T-helper 2 cell treated with Interferon-gamma antibody and Interleukin-4, amounts not matched to agents 100 ng/mL and 5 ng/mL, for 36 hours (primary cell): Measurements from ENCODE around the gene HNRNPLL. TPM values are rescaled to one million over a fixed set of nuclear protein-coding genes. Genes with fewer than 3 reads are reported as not detected.
"Not testable (repeated sequence)": the region's sequence is repeated elsewhere in the genome, so short reads cannot be mapped to it uniquely, and the experiment has no call there.

Source experiments
- intact Hi-C: fragments of 100-400 bp; cut with micrococcal nuclease; formaldehyde crosslinking; loops from one replicate; pipeline ENCODE4 v1.15.1; 2023
- total RNA-seq: library from RNA; stranded (reverse); gene quantifications from 2 replicates; pipeline ENCODE4 v1.2.3, GENCODE V29; 2022

Gene HNRNPLL
- total RNA-seq, 1 donor from 2014 or later: 80.6 TPM

DNA sequence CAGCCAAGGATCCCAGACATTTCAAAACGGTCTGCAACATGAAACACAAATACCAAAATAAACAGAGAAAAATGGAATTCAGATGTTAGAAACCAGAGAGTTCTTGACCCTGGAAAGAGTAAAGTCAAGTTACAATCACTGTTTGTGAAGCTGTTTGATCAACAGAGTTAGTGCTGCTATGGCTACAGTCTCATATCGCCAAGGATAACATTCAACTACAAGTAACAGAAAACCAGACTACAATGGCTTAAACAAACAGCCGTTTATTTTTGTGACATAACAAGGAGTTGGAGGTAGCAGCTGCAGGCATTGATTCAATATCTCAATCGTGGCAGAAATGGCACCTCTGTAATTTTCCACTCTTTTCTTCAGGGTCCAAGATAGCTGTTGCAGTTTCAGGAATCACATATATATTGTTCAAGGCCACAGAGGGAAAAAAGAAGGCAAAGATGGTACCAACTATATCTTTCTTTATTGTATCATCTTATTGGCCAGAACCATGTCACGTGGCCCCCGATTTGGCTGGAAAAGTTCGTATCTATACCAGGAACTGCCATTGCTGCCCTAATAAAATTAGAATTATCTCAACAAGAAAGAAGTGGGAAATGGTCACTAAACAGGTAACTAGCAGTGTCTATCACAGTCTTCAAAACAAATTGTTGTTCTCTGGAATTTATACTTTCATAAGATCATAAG is 17.7 kb upstream of the HNRNPLL start:
- intact Hi-C loops: no loop called here

DNA sequence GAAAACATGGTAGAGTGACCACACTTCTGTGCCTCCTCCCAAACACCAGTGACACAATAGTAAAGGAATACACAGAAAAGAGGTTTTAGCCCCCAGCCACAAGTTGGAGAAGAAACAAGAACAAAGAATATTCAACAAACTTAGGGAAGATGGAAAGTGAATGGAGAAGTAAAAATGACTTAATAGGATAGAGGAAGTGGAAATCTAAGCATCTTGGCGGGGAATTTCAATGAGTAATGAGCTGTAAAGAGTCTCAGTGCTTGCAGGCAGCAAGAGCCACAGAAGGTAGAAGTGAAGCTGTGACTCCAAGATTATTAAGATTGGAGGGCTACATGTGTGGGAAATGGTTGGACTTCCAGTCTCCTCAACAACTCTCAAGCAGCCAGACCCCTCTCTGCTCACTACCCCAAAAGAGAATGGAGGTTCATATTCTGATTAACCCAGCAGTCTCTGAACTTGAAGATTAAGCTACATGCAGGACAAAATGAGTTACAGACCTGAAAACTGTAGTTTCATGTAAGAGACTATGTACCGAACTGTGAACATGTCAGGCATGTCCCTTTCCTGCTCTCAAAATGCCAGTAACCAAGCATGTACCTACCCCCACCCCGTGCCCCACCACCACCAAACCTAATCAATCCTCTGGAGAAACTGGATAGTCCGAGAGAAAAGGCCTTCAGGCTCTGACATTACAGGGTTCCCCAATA is 16.9 kb upstream of the HNRNPLL start:
- intact Hi-C loops: no loop called here

DNA sequence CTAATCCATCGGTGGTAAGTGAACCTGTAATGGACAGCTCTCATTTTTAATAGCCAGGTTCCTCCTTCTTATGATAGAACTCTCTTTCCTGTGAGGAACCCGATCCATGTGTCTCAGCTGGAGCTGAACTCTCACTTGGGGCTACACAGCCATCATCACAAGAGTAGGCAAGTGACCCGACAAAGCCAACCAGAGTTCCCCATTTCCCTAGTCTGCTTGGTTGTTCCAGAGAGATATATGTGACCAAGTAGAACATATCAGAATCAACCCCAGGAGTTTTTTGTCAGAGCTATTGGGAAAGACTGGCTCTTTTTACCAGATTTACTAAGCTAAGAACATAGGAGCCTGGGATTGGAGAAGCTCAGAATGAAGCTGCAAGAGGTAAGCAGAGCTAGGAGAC is 14.6 kb upstream of the HNRNPLL start:
- intact Hi-C loops: no loop called here

DNA sequence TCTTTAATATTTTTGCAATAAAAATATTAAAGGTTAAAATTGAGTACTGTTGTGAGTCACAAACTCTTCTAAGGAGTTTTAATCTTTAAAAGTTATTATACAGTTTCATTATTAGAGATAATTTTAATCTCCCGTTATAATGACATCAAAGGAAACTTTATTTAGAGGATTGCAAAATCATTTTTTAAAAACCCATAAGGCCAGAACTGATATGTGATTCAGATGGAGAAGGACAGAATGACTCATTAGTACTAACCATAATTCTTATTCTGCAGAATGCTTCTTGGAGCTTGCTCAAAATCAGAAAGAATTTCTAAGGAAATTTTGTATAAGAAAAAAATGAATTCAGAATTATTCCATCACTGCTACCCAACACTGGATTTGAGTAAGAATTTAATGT is 12.5 kb upstream of the HNRNPLL start:
- intact Hi-C loops: no loop called here

DNA sequence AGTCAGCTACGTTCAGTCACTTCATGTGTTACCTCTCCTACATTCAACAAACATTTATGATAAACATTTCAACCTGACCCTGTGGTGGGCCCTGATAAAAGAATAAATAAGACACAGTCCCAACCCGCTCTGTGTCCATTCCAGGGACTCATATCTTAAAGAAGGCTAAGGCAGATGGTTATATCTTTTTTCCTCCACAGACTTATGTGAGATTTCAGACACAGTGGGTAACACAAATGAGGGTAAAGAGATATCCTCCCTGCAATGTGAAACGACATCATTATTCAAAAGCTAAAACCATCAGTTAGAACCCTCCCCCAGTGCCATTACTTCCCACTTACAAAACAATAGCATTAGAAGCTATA is 11.1 kb upstream of the HNRNPLL start:
- intact Hi-C loops: no loop called here

DNA sequence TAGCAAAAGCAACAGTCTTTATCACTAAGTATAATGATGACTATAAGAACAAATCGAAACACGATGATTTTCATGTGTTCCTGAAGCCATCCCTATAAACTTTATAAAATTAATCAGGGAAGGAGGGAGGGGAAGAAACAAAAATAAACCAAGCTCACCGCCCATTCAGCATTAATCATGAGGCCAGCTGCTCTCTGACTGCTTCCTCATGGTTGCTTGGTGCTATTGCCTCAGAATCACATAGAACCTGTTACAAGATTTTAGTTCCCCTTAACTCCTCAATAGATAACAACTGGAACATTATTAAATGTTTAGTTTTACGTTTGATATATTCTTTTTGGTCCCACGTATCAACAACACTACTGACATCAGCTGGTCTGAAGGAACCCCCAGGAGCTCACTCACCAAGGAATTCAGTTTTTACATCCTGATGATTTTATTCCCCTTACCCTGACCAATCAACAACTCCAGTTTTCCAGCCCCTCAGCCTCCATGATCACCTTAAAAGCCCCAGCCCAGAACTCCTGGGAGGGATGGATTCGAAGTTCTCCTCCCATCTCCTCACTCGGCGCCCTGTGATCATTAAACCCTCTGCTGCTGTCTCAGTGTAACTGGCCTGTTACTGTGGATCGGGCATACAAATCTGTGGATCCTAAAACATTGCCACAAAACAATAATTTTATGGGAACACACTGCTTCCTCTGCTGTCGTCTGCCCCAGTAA is 10.6 kb upstream of the HNRNPLL start:
- intact Hi-C loops: no loop called here

DNA sequence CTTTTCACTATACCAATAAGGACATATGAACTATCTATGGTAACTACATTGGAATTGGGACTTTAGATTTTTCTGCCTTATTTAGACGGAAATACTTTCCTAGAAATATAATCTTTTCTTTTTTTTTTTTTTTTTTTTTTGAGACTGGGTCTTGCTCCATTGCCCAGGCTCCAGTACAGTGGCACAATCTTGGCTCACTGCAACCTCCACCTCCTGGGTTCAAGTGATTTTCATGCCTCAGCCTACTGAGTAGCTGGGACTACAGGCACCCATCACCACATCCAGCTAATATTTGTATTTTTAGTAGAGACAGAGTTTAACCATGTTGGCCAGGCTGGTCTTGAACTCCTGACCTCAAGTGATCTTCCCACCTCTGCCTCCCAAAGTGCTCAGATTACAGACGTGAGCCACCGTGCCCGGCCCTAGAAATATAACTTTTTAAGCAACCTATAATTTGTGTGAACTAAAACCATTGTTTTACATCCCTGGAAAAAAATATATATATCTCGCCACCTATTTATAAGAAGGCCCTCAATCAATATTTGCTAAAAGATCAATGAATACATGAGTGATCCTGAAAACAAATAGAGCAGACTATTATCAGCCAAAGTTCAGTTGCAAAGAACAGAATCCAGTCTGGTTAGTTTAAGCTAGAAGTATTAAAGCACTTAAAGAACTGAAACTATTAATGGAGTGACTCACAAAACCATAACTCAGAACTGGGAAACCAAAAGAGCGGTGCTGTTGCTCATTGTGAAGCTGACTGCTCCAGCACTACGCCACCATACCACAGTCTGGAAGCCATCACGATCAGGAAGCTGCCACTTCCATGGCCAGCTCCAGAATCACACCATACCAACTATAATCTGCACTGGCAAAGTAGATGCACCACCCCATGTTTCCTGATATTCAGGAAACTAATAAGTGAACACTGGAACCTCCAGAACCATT is 8.4 kb upstream of the HNRNPLL start:
- intact Hi-C loops: no loop called here

DNA sequence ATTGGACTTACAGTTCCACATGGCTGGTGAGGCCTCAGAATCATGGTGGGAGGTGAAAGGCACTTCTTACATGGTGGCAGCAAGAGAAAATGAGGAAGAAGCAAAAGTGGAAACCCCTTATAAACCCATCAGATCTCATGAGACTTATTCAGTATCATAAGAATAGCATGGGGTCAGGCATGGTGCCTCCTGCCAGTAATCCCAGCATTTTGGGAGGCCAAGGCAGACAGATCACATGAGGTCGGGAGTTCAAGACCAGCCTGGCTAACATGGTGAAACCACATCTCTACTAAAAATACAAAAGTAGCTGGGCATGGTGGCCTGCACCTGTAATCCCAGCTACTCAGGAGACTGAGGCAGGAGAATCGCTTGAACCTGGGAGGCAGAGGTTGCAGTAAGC is 6.5 kb upstream of the HNRNPLL start:
- intact Hi-C loops: not testable (repeated sequence)

DNA sequence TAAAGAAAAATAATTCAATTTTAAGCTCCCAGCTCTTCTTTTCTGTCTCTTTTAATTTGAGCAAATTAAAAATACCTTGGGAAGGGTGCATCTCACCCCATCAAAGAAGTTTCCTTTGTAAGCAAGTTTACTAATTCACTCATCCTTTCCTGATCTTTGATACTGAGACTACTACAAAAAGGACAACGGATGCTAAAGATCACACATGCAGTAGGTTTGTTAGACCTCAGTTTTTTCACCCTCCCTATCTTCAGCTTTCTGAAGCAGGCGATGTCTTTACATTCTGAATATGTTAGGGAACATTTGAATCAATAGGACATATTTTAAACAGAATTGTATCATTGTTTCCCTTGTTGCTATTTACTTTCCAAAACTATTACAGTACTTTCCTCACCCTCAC is 6.0 kb upstream of the HNRNPLL start:
- intact Hi-C loops: no loop called here

DNA sequence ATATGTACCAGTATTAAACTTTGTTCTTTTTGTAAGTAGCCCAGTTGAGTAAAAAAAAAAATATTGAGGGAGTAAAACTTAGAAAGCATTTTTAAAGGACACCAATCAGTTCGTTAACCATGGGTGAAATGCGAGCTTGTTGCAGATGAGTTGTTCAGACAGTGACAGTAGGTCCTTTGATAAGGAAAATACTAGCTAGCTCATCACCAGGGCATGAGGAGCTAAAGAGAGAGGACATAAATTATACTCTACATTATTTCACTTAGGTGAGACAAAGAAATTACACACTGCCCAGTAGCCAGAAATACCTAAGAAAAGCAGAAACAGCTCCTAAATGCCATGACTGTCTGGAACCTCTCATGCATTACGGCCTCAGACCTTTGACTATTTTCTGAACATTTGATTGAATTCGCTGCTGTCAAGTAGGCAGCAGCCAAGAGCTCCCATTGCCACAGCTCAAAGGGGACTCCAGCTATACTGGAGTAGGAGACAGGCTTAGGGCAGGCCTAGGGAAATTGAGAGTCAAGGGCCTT is 2.6 kb upstream of the HNRNPLL start:
- intact Hi-C loops: no loop called here

DNA sequence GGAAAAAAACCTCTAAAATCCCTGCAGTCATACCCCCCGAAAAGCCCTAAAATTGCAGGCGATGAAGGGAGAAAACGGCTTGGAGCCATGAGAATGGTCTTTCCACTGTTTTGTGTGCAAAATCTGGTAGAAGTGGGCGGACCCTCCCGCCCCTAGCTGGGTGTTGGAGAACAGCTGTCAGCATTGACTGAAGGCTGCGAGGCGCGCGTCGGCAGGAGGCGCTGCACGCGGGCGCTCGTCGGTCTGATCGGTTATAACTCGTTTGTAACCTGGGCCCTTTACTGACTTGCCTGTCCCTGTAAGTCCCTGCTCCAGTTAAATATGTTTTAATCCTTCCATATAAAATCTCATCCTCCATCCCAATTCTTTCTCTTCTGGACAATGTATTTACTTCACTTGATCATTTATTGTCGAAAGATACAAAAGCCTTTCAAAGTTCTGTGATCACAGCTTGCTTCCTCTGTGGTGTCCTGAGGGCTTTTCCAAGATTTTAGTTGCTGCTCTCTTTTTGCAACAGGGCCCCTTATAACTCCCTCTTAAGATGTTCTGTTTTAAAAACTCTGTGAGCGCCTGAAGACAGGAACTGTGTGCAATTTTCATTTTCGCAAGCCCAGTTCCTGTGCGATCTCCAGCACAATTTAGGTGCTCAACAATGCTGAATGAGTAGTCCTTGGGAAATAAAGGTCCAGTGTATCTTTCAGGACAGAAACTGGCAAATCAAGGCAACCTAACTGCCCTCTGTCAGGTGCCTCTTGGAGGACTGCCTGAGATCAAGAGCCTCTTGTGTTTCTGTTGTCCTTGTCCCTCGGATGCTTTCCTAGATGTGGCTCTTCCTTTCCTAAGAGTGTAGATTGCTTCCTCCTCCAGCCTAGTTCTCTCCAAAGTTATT is 918 bp upstream of the HNRNPLL start:
- intact Hi-C loops: loop anchor here (1.0 to 5.0 kb wide), 8 partner anchors 22 to 526 kb away; partner anchors contain the start of genes CYP1B1 and SRSF7

DNA sequence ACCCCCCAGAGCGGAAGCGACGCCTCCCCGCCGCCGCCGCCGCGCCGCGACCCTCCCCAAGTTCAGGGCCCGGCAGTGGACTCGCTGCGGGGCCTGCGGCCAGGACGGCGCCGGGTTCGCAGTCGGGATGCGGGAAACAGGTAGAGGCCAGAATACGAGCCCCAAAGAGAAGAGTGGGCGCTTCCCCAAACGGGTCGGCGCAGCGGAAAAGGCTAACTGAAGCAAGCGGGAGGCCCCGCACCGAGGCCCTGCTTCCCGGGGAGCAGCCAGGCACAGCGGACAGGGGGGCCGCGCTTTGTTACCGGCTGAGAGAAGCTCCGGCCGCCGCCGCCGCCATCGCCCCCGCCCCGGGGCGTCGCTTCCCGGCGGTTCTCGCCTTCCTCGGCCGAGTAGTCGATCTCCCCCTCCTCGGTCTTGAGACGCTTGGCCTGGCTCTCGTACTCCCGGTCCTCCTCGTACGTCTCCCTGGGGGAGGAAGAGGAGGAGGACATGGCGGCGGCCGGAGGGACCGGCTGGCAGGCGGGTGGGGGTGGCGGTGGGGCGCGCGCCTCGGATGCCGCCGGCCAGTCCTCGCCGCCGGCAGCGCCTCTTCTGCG is 494 bp downstream of the HNRNPLL start:
- intact Hi-C loops: loop anchor here (2.0 to 5.0 kb wide), 2 partner anchors 33 to 525 kb away; partner anchors contain the start of gene CYP1B1

DNA sequence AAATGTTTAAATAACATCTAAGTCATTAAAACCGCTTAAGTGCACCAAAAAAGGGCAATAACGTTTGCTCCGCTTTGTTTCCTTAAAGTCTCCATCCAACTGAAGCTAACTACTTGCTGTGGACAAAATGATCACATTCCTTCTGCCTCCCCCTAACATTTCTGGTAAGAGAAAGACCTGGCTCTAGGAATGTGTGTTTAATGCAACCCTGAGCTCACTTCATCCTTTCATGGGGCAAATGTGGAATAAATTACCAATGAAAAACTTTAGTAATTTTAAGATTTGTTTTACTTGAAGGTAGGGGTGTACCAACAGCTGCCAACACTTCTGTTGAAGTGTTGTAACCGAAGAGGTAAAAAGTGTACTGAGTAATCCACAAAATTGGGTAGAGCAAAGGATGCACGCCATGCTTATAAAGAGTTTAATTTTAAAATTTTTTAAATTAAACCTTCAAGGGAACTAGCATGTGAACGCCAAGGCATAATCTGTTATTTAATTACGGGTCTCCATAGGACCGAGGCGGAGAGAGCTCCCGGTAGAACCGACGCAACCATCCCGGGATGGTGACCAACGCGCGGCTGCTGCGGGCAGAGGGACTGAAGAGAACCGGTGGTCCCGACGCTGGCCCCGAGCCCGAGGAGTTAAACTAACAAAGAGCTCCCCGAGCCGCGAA is 1.1 kb downstream of the HNRNPLL start:
- intact Hi-C loops: loop anchor here (2.0 to 5.0 kb wide), 2 partner anchors 33 to 524 kb away; partner anchors contain the start of gene CYP1B1

DNA sequence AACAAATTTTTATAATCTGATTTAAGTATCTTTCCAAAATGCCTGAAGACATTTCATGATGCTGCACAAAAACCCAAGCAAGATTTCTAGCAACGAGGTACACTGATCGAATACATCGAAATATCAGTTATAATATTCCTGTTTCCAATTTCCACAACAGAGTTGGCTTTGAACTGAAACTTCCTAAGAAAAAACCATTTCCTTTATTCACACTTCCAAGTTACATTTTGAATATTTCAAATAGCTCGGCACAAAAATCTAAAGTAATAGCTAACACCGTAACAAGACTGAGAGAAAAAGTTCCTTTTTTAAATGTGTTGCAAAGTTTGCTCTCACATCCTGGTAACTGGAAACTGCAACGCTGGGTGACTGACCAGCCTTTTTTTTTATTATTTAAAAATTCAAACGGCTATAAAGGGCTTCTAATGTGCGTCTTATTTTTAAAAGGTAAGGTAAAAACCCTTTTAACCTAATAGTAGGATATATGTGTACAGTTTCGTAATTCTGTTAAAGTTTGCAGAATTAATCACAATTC is 1.7 kb downstream of the HNRNPLL start:
- intact Hi-C loops: loop anchor here (5.0 kb wide), 1 partner anchor 524 kb away; the partner anchor contains the start of gene CYP1B1

DNA sequence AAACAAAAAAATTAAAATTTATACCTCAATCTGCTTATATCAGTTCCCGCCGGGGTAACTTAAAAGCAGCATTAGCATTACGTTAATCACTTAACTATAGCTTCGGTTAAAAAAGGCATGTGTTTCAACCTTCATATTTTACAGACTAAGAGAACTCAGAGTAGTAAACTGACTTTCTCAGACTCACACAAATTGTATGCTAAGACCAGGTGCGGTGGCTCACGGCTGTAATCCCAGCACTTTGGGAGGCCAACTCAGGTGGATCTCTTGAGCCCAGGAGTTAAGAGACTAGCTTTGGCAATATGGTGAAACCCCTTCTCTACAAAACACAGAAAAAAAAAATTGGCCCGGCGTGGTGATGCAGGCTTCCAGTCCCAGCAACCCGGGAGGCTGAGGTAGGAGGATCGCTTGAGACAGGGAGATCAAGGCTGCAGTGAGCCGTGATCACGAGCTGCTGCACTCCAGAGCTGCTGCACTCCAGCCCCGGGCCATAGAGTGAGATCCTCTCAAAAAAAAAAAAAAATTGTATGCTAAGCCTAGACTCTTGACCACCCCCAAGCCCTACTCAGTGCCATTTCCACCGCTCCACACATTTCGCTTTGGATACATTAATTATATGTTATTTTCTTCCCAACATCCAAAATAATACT is 2.4 kb downstream of the HNRNPLL start:
- intact Hi-C loops: loop anchor here (5.0 kb wide), 1 partner anchor 523 kb away; the partner anchor contains the start of gene CYP1B1

DNA sequence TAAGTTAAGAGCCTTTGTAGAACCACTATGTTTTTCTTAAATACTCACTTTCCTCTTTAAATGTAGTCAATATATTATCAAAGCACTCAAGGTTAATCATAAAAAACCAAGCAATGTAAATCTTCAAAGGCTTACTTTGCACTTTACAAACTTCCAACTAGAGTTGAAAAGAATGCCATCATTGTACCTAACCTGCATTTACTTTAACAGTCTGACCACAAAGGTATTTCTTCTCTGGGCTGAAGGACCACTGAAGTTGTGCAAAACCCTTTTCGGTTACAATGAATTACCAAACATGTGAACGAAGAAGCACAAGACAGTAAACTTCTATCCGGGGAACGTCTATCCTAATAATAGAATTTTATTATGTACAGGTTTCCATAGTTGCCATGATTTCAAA is 3.0 kb downstream of the HNRNPLL start:
- intact Hi-C loops: loop anchor here (5.0 kb wide), 1 partner anchor 522 kb away; the partner anchor contains the start of gene CYP1B1

DNA sequence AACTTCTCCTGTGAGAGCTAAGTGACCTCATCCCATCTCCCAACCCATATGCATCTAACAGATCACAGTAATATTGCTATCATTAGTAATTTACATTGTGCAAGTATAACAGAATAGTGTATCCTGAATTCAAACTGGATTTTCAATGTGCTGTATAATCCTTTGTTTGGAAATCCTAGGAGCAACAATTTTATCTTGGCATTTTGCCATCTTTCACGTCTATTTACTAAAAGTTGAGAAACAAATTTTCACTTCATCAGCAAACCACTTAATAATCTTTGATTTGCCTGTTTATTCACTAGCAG is 3.8 kb downstream of the HNRNPLL start:
- intact Hi-C loops: no loop called here
